ENCODE measurements around the gene DDX43.
"Not testable (repeated sequence)": the region's sequence is repeated elsewhere in the genome, so short reads cannot be mapped to it uniquely, and the experiment has no call there.

The DDX43 gene

GRCh38 chr6:73372516-73372915, 22.1 kb upstream of the DDX43 start:
- H3K9ac ChIP-seq, result no peak overlapping the region
- H3K4me1 ChIP-seq, result no peaks in the 10 kb centered on the region
- no peak overlapping the region for H3K4me2 ChIP-seq (ENCODE audit: low read length)
- H3K27ac ChIP-seq, result no peak overlapping the region
- no peaks in the 10 kb centered on the region for H3K27me3 ChIP-seq (ENCODE audit: control insufficient read depth, insufficient read depth, low read length)
- peaks cover 4% of the 10 kb centered on the region for H3K9me3 ChIP-seq (ENCODE audit: control insufficient read depth, low read length)
- H2AFZ ChIP-seq, result no peak overlapping the region
- no peak overlapping the region for H3K4me3 ChIP-seq (ENCODE audit: low read depth, low read length)
- no peaks in the 10 kb centered on the region for H3K36me3 ChIP-seq (ENCODE audit: control insufficient read depth, insufficient read depth, low read length)
- no peaks in the 10 kb centered on the region for H3K79me2 ChIP-seq
- TF ChIP-seq CTCF (IDR thresholded peaks at IDR 0.05), result no peak

DNA sequence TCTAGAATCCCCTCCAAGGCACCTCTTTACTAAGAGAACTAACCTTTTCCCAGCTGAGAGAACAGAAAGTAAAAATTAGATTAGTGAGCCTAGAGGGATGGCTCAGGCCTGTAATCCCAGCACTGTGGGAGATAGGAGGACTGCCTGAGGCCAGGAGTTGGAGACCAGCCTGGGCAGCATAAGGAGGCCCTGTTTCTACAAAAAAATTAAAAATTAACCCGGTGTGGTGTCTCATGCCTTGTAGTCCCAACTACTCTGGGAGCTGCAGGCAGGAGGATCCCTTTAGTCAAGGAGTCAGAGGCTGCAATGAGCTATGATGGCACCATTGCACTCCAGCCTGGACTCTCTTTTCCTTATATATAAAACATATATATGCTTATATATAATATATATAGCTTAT, 19.4 kb upstream of the DDX43 start:
- no peaks in the 10 kb centered on the region for H3K36me3 ChIP-seq (ENCODE audit: control insufficient read depth, insufficient read depth, low read length)

DNA sequence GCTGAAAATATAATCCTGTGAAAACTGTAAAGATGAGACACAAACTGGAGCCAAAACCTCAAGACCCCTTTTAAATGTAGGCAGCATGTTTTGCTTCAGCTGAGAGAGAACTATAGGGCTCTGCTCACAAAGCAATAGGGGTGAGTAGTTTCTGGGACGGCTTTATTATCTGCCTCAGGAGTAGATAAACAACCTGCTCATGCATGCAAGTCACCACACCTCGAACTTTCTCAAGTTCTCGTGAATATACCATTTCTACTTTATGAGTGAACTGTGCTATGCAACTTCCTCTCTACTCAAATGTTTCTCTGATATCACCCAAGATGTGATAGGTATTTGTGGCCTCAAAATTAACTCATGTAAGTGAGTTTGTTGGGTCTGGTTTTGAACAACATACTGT, 17.4 kb upstream of the DDX43 start:
- no peaks in the 10 kb centered on the region for H3K36me3 ChIP-seq (ENCODE audit: control insufficient read depth, insufficient read depth, low read length)
- H3K79me2 ChIP-seq, result no peaks in the 10 kb centered on the region
- no peak overlapping the region for H2AFZ ChIP-seq
- no peak overlapping the region for H3K27ac ChIP-seq
- H3K27me3 ChIP-seq (ENCODE audit: control insufficient read depth, insufficient read depth, low read length), result no peaks in the 10 kb centered on the region
- no peak for TF ChIP-seq CTCF (IDR thresholded peaks at IDR 0.05)
- no peak overlapping the region for H3K4me2 ChIP-seq (ENCODE audit: low read length)
- H3K4me1 ChIP-seq, result no peaks in the 10 kb centered on the region
- H3K9ac ChIP-seq, result no peak overlapping the region
- peaks cover 2% of the 10 kb centered on the region for H3K9me3 ChIP-seq (ENCODE audit: control insufficient read depth, low read length)
- H3K4me3 ChIP-seq (ENCODE audit: low read depth, low read length), result no peak overlapping the region

More for the DNA sequence above, 19.4 kb upstream of the DDX43 start:
- H3K4me1 ChIP-seq, result no peaks in the 10 kb centered on the region
- no peak overlapping the region for H3K9ac ChIP-seq
- no peaks in the 10 kb centered on the region for H3K27me3 ChIP-seq (ENCODE audit: control insufficient read depth, insufficient read depth, low read length)
- H3K4me3 ChIP-seq (ENCODE audit: low read depth, low read length), result no peak overlapping the region
- H2AFZ ChIP-seq, result no peak overlapping the region
- H3K27ac ChIP-seq, result no peak overlapping the region
- H3K9me3 ChIP-seq (ENCODE audit: control insufficient read depth, low read length), result peaks cover 4% of the 10 kb centered on the region
- H3K79me2 ChIP-seq, result no peaks in the 10 kb centered on the region
- no peak overlapping the region for H3K4me2 ChIP-seq (ENCODE audit: low read length)
- TF ChIP-seq CTCF (IDR thresholded peaks at IDR 0.05), result no peak

DNA sequence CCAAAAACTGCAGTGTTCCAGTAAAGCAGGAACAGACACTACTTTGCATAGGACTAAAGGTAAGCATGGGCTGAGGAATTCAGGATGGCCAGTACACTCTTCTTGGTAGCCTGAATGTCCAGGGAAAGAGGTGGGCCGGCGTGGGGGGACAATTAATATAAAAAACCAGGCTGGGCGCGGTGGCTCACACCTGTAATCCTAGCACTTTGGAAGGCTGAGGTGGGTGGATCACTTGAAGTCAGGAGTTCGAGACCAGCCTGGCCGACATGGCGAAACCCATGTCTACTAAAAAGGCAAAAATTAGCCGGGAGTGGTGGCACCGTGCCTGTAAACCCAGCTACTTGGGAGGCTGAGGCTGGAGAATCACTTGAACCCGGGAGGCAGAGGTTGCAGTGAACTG, 13.1 kb upstream of the DDX43 start:
- H3K4me2 ChIP-seq (ENCODE audit: low read length), result not testable (repeated sequence)

DNA sequence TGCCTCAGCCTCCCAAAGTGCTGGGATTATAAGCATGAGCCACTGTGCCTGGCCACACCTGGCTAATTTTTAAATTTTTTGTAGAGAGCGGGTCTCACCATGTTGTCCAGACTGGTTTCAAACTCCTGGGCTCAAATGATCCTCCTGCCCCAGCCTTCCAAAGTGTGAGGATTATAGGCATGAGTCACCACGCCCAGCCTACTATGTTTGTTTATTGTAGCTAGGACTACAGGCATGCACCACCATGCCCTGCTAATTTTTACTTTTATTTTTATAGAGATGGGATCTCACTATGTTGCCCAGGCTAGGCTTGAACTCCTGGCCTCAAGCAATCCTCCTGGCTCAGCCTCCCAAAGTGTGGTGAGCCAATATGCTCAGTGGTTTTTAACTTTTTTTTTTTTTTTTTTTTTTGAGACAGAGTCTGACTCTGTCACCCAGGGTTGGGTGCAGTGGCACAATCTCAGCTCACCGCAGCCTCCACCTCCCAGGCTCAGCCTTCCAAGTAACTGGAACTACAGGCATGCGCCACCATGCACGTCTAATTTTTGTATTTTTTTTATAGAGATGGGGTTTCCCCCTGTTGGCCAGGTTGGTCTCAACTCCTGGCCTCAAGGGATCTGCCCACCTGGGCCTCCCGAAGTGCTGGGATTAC, 12.0 kb upstream of the DDX43 start:
- H3K4me2 ChIP-seq (ENCODE audit: low read length), result no peak overlapping the region
- no peaks in the 10 kb centered on the region for H3K36me3 ChIP-seq (ENCODE audit: control insufficient read depth, insufficient read depth, low read length)
- H2AFZ ChIP-seq, result no peak overlapping the region
- no peak for TF ChIP-seq CTCF (IDR thresholded peaks at IDR 0.05)
- no peaks in the 10 kb centered on the region for H3K9me3 ChIP-seq (ENCODE audit: control insufficient read depth, low read length)
- no peaks in the 10 kb centered on the region for H3K79me2 ChIP-seq
- H3K27ac ChIP-seq, result no peak overlapping the region
- no peak overlapping the region for H3K4me3 ChIP-seq (ENCODE audit: low read depth, low read length)
- H3K27me3 ChIP-seq (ENCODE audit: control insufficient read depth, insufficient read depth, low read length), result no peaks in the 10 kb centered on the region
- H3K4me1 ChIP-seq, result no peaks in the 10 kb centered on the region
- H3K9ac ChIP-seq, result no peak overlapping the region

More for the DNA sequence above, 13.1 kb upstream of the DDX43 start:
- not testable (repeated sequence) for H3K27ac ChIP-seq; H3K79me2 ChIP-seq; H3K4me1 ChIP-seq; H2AFZ ChIP-seq; H3K9ac ChIP-seq; H3K27me3 ChIP-seq (ENCODE audit: control insufficient read depth, insufficient read depth, low read length); H3K36me3 ChIP-seq (ENCODE audit: control insufficient read depth, insufficient read depth, low read length); H3K9me3 ChIP-seq (ENCODE audit: control insufficient read depth, low read length); H3K4me3 ChIP-seq (ENCODE audit: low read depth, low read length)
